Right lobe of liver (tissue), 4 donors: ENCODE results near the gene NMNAT2.

Experiments used
- POLR2A ChIP-seq: fragments of 450-650 bp; IDR thresholded peaks from one replicate; pipeline ENCODE4 v1.6.1; 2017; ENCODE audit warnings: antibody characterized with exemption, mild to moderate bottlenecking
- TF ChIP-seq, protein P1 (sequence below), 4 donors: fragments of 200-600 bp in 3 of 4; fragments of 450-650 bp in 1 of 4; IDR thresholded peaks; one replicate each; pipeline versions ENCODE4 v1.5.1 to v1.8.0; 2016 to 2022; ENCODE audit warnings: antibody characterized with exemption in 4 of 4, mild to moderate bottlenecking in 2 of 4
- donor health status: DM: no; HTN: no; CAD: no.
- donor health status: DM: no; HTN: no; CAD: no.
- donor health status: DM: no; HTN: yes; CAD: no.

DNA sequence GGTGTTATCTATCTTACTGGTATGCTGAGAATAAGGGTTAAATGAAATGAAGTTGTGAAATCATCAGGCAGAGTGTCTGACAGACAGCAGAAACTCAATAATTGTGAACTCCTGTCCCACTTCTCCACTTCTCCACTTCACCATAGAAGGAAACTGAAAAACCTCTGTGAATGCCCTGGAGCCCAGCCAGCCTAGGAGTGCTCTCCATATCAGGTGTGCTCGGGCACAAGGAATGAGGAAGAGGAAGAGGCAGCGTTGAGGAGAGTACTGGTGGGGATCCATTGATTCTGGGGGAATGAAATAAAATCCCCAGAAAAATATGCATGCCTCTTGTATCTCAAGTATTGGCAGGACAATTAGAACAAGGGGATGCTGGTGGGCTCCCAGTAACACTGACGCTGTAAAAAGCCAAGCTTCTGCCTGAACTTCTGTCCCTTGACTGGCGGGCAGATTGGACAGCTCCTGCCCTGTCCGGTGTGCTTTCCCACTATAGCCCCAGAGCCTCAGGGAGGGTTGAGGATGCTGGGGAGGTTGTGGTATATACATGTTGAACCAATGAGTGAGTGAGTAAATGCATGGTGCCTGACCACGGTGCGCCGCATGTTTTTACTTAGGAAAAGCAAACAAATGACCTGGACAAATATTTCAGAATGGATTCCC is 47.7 kb downstream of the NMNAT2 start:
- TF ChIP-seq, protein P1, sequence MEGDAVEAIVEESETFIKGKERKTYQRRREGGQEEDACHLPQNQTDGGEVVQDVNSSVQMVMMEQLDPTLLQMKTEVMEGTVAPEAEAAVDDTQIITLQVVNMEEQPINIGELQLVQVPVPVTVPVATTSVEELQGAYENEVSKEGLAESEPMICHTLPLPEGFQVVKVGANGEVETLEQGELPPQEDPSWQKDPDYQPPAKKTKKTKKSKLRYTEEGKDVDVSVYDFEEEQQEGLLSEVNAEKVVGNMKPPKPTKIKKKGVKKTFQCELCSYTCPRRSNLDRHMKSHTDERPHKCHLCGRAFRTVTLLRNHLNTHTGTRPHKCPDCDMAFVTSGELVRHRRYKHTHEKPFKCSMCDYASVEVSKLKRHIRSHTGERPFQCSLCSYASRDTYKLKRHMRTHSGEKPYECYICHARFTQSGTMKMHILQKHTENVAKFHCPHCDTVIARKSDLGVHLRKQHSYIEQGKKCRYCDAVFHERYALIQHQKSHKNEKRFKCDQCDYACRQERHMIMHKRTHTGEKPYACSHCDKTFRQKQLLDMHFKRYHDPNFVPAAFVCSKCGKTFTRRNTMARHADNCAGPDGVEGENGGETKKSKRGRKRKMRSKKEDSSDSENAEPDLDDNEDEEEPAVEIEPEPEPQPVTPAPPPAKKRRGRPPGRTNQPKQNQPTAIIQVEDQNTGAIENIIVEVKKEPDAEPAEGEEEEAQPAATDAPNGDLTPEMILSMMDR (IDR thresholded peaks at IDR 0.05) = no peak
- TF ChIP-seq POLR2A = no peak
